HCT116 (cell line): ENCODE results near the gene PCNP. TPM values are rescaled to one million over a fixed set of nuclear protein-coding genes. Genes with fewer than 3 reads are reported as not detected.
"Not testable (repeated sequence)": the region's sequence is repeated elsewhere in the genome, so short reads cannot be mapped to it uniquely, and the experiment has no call there.

Experiments used
- ATAC-seq: fragments of 200-7000 bp; cut with Tn5 transposase; 2 replicates; pipeline ENCODE4 v1.9.1; 2020; ENCODE audit warnings: mild to moderate bottlenecking, moderate library complexity
- BruUV-seq: library from RNA; stranded (reverse); fragments of 400-500 nt; replicated peaks from 2 replicates; lab custom pipeline; 2021; lab: Mats Ljungman, UMichigan
- CTCF ChIA-PET: fragments of 300-600 bp; sonication (Branson Sonifier 250); formaldehyde crosslinking; loops from one replicate; lab custom pipeline; 2021; ENCODE audit warnings: antibody characterized with exemption; lab: Charles Lee
- POLR2A ChIA-PET: fragments of 300-600, 350-600 bp; sonication (Branson Sonifier 250); formaldehyde crosslinking; loops from one replicate; lab custom pipeline; 2021; ENCODE audit warnings: antibody characterized with exemption; lab: Charles Lee
- RAD21 ChIA-PET, 2 experiments: fragments of 300-600 bp; sonication (Branson Sonifier 250); formaldehyde crosslinking; loops; one replicate each; lab custom pipeline; 2023; ENCODE audit warnings: low total read pairs in 2 of 2; ENCODE audit not compliant: uncharacterized antibody in 2 of 2, unreplicated experiment in 2 of 2, low non-redundant PET in 1 of 2; lab: Charles Lee
- DNase-seq: peaks from one replicate; pipeline ENCODE4 v3.0.0-alpha.2; 2010; ENCODE audit warnings: low read depth, low spot score
- H2AFZ ChIP-seq: fragments of 200-600 bp; shearing (Covaris generic), sonication (generic); 2 replicates; pipeline ENCODE4 v1.6.1; 2017; ENCODE audit warnings: low read depth, mixed run types, mixed read lengths, antibody characterized with exemption, low read length; ENCODE audit not compliant: poor library complexity, severe bottlenecking
- H3K27ac ChIP-seq: 2 replicates; pipeline ENCODE4 v1.5.1; 2012; ENCODE audit warnings: low read depth, low read length
- H3K27me3 ChIP-seq: fragments of 200-600 bp; sonication (generic); 2 replicates; pipeline ENCODE4 v1.6.1; 2016; ENCODE audit warnings: mixed run types, low read length, mixed read lengths; ENCODE audit not compliant: insufficient read depth
- H3K36me3 ChIP-seq, 2 experiments: fragments of 200-500 bp in 1 of 2; fragments of 200-600 bp in 1 of 2; sonication (Bioruptor generic) in 1 of 2; sonication (generic) in 1 of 2; 2 replicates each; pipeline versions ENCODE4 v1.5.1 to v1.6.1; 2014 to 2016; ENCODE audit warnings: low read length in 2 of 2, inconsistent platforms in 1 of 2, mixed read lengths in 1 of 2, mixed run types in 1 of 2; ENCODE audit not compliant: insufficient read depth in 2 of 2, control insufficient read depth in 1 of 2
- H3K4me1 ChIP-seq, 2 experiments: fragments of 200-600 bp in 1 of 2; sonication (generic) in 1 of 2; 2 replicates each; pipeline versions ENCODE4 v1.5.1 to v1.6.1; 2012 to 2017; ENCODE audit warnings: low read length in 2 of 2, inconsistent platforms in 1 of 2, mild to moderate bottlenecking in 1 of 2, mixed read lengths in 1 of 2, mixed run types in 1 of 2, moderate library complexity in 1 of 2; ENCODE audit not compliant: insufficient read depth in 2 of 2, control insufficient read depth in 1 of 2
- H3K4me2 ChIP-seq: fragments of 200-600 bp; sonication (generic); 2 replicates; pipeline ENCODE4 v1.6.1; 2017; ENCODE audit warnings: mixed run types, low read length, mixed read lengths
- H3K4me3 ChIP-seq, 2 experiments: fragments of 200-600 bp in 1 of 2; sonication (generic) in 1 of 2; replicated peaks in 1 of 2; 2 replicates each; pipeline ENCODE4 v1.5.1; 2011 to 2016; ENCODE audit warnings: low read length in 2 of 2, control low read depth in 1 of 2, low read depth in 1 of 2, mild to moderate bottlenecking in 1 of 2, mixed read lengths in 1 of 2, mixed run types in 1 of 2
- H3K79me2 ChIP-seq: fragments of 200-600 bp; sonication (generic); 2 replicates; pipeline ENCODE4 v1.6.1; 2017; ENCODE audit warnings: mild to moderate bottlenecking, mixed run types, low read length, moderate library complexity, mixed read lengths; ENCODE audit not compliant: insufficient read depth
- H3K9ac ChIP-seq: fragments of 200-600 bp; sonication (generic); 2 replicates; pipeline ENCODE4 v1.6.1; 2016; ENCODE audit warnings: low read length, mixed read lengths
- H3K9me2 ChIP-seq: fragments of 200-600 bp; sonication (generic), shearing (Covaris generic); 2 replicates; pipeline ENCODE4 v1.6.1; 2017; ENCODE audit warnings: mixed run types, mild to moderate bottlenecking, moderate library complexity; ENCODE audit not compliant: insufficient read depth
- H3K9me3 ChIP-seq, 2 experiments: fragments of 200-500 bp in 1 of 2; fragments of 200-600 bp in 1 of 2; sonication (Bioruptor generic) in 1 of 2; sonication (generic) in 1 of 2; 2 replicates each; pipeline ENCODE4 v1.6.1; 2014 to 2017; ENCODE audit warnings: low read length in 2 of 2, mixed read lengths in 2 of 2, inconsistent platforms in 1 of 2, low read depth in 1 of 2, mild to moderate bottlenecking in 1 of 2, mixed run types in 1 of 2, moderate library complexity in 1 of 2; ENCODE audit not compliant: control insufficient read depth in 1 of 2, insufficient read depth in 1 of 2
- H4K20me1 ChIP-seq: fragments of 200-600 bp; sonication (generic), shearing (Covaris generic); 2 replicates; pipeline ENCODE4 v1.6.1; 2017; ENCODE audit warnings: mixed run types, mild to moderate bottlenecking, moderate library complexity; ENCODE audit not compliant: insufficient read depth
- ATF3 ChIP-seq: IDR thresholded peaks from 2 replicates; pipeline ENCODE4 v1.6.1; 2012
- ELF1 ChIP-seq: IDR thresholded peaks from 2 replicates; pipeline ENCODE4 v1.6.1; 2012; ENCODE audit warnings: low read depth, borderline replicate concordance
- FOSL1 ChIP-seq: IDR thresholded peaks from 2 replicates; pipeline ENCODE4 v1.6.1; 2012; ENCODE audit warnings: low read depth
- RAD21 ChIP-seq: IDR thresholded peaks from 2 replicates; pipeline ENCODE4 v1.6.1; 2012; ENCODE audit warnings: low read depth, mild to moderate bottlenecking
- REST ChIP-seq: IDR thresholded peaks from 2 replicates; pipeline ENCODE4 v1.6.1; 2012; ENCODE audit warnings: low read depth
- intact Hi-C: fragments of 100-400 bp; cut with micrococcal nuclease; formaldehyde crosslinking; loops from 2 replicates; pipeline ENCODE4 v1.10.0; 2022
- total RNA-seq: library from RNA; stranded (reverse); gene quantifications from one replicate; pipeline ENCODE4 v1.2.1, GENCODE V29; 2021; ENCODE audit not compliant: unreplicated experiment

The PCNP gene
- total RNA-seq, 1 experiment from 2014 or later, result 177 TPM

- POLR2A ChIA-PET, result no interaction called here
- BruUV-seq, result no TSS peak
Measured at GRCh38 chr3:101631098-101631796, 57.3 kb downstream of the PCNP start.

GRCh38 chr3:101631959-101632358 is 58.0 kb downstream of the PCNP start:
- H3K9me3 ChIP-seq, POLR2A ChIA-PET, H3K9ac ChIP-seq, H3K4me3 ChIP-seq, H3K9me2 ChIP-seq, H3K79me2 ChIP-seq, H3K4me1 ChIP-seq, H3K4me2 ChIP-seq, RAD21 ChIA-PET, H3K27me3 ChIP-seq, H2AFZ ChIP-seq, H3K36me3 ChIP-seq, BruUV-seq, H3K27ac ChIP-seq, H4K20me1 ChIP-seq, ATAC-seq, DNase-seq: not testable (repeated sequence)
- CTCF ChIA-PET, result interaction anchor here (1.1 kb wide), 1 partner anchor 8 kb away, joined by 3 read pairs; no protein-coding TSS in a partner anchor
- intact Hi-C loops, result loop anchor here (10.0 kb wide), 1 partner anchor 427 kb away; no protein-coding TSS in a partner anchor

More at GRCh38 chr3:101631098-101631796, 57.3 kb downstream of the PCNP start:
- no peak overlapping the region for H3K4me2 ChIP-seq
- H3K9me2 ChIP-seq, result no peaks in the 10 kb centered on the region
- H3K4me3 ChIP-seq, result no peak overlapping the region
- DNase-seq, result no peak
- no peak overlapping the region for H3K9ac ChIP-seq
- intact Hi-C loops, result loop anchor here (10.0 kb wide), 1 partner anchor 426 kb away; no protein-coding TSS in a partner anchor
- H3K9me3 ChIP-seq, result no peaks in the 10 kb centered on the region
- no peak for ATAC-seq
- no peak overlapping the region for H2AFZ ChIP-seq
- H4K20me1 ChIP-seq, result no peaks in the 10 kb centered on the region
- no peaks in the 10 kb centered on the region for H3K27me3 ChIP-seq
- H3K79me2 ChIP-seq, result no peaks in the 10 kb centered on the region
- 0 out of 4 replicates have a peak, but pooled peaks cover 0 to 3% of the 10 kb centered on the region in 2 experiments for H3K4me1 ChIP-seq
- ChIA-PET RAD21 (no interaction called here), CTCF (interaction anchor here (1.1 kb wide), 1 partner anchor 9 kb away, joined by 3 read pairs; no protein-coding TSS in a partner anchor)
- no peaks in the 10 kb centered on the region for H3K36me3 ChIP-seq
- TF ChIP-seq ATF3 (no peak), FOSL1 (no peak), ELF1 (no peak), RAD21 (no peak), REST (no peak)
- TF ChIP-seq, all 23 proteins: peak for 0
- H3K27ac ChIP-seq, result no peak overlapping the region
